GM18526 (cell line): ENCODE measurements around the gene CYP3A4.

Source experiments
- POLR2A ChIP-seq: IDR thresholded peaks from 3 replicates; pipeline ENCODE4 v1.6.1; 2011; ENCODE audit not compliant: insufficient read length; ENCODE audit errors: extremely low read depth

The CYP3A4 gene

DNA sequence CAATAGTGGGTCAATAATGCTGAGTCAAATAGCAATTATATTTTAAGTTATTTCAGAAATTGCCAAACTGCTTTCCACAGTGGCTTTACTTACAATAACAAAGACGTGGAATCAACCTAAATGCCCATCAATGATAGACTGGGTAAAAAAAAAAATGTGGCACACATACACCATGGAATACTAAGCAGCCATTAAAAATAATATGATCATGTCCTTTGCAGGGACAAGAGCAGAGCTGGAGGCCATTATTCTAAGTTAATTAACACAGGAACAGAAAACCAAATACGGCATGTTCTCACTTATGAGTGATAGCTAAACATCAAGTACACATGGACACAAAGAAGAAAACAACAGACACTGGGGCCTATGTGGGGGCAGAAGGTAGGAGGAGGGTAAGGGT is 15.0 kb upstream of the CYP3A4 start:
- TF ChIP-seq POLR2A, result no peak

GRCh38 chr7:99794585-99795502 is 10.9 kb upstream of the CYP3A4 start:
- TF ChIP-seq POLR2A, result no peak

DNA sequence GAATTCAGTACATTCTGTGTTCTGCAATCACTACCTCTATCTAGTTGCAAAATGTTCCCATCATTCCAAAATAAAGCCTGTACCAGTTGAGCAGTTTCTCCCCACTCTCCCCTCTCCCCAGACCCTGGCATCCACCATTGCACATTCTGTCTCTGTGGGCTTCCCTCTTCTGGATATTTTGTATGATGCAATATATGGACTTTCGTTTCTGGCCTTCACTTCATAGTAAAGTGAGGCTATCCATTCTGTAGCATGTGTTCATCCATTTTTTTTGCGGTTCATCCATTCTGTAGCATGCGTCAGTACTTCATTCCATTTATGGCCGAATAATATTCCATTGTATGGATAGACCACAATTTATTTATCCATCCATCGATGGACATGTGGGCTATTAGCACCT is 9.5 kb upstream of the CYP3A4 start:
- TF ChIP-seq POLR2A, result no peak

DNA sequence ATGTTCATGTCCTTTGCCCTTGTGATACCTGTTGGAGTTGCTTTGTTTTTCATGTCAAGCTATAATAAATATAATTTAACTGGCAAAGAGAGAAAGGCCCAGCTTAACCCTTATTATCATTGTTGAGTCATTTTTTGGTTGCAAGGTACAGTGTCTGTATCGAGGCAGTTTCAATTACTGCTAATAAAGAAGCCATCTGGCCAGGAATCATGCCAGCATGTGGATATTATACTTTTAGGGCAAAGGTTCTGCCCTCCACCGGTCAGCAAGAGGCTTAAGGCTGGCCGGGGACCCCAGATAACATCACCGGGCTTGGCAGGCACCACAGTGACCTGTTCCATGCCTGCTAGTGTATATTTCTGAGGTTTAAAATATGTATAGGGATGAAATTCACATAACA is 9.0 kb upstream of the CYP3A4 start:
- TF ChIP-seq POLR2A, result no peak

DNA sequence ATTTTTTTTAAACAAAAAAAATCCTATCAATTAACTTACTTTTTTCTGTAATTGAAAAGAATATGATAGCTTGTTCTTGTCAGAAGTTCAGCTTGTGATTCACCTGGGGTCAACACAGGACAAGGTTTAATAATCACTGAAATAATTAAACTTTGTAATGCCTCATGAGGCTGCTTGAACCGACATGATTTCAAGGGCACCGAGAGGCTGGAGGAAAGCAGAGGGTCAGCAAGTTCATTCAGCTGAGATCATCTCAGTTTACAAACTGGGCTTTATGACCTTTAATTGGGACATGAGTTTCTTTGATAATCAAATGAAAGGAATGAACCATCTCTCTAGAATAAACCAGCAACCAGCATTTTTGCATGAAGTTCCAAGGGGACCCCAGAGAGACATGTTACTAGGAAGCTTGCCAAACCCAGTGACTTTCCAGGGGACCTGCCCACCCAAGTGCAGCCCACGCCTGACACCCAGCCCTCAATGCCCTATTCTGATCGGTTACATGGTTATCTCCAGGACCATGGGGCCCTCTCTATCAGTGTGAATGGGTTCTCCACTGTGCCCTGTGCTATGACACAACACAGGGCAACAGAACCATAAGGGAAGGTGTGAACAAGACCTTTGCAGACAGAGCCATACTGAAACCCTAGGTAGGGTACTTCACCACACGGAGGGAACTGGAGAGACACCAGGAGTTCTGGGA is 7.8 kb upstream of the CYP3A4 start:
- TF ChIP-seq POLR2A, result no peak

- no peak for TF ChIP-seq POLR2A
Measured at GRCh38 chr7:99791021-99791420, 7.0 kb upstream of the CYP3A4 start.

DNA sequence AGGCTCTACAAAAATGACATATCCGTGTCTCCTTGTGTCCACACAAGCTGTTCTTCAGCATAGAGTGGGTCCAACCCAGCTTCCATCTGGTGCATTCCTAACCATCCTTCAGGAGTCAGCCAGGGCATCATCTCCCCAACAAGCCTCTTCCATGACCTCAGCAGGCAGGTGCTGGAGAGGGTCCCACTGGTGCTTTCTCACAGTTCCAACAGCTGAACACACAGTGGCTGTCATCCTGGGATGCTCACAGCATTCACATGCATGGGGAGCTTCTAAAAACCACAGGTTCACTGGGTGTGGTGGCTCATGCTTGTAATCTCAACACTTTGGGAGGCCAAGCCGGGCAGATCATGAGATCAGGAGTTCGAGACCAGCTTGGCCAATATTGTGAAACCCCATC is 6.4 kb upstream of the CYP3A4 start:
- TF ChIP-seq POLR2A, result no peak

DNA sequence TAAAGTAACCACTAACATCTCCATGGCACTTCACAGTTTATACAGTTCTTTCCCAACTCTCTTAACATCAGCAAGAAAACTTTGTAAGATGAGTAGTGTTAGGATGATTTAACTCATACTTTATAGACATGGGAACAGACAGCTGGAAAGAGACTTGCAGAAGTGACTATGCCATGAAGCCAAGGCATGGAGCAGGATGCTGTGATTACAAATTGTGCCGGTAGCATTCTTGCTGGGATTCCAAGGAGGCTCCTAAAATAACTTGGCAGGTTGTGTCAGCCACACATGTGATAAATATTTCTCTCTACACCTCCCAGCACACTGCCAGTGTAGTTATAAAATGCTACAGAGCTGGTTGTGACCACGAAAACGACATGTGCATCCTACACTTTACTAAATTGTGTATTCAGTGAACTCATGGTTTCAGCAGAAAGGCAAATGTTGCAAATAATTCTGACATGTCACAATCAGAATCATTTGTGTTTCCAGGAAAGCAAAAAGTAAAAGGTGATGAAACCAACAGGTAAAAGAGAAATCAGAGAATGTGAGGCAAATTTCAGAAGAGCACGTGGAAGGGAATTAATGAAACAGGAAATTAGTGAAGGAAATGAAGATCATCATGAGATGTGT is 5.6 kb upstream of the CYP3A4 start:
- no peak for TF ChIP-seq POLR2A

DNA sequence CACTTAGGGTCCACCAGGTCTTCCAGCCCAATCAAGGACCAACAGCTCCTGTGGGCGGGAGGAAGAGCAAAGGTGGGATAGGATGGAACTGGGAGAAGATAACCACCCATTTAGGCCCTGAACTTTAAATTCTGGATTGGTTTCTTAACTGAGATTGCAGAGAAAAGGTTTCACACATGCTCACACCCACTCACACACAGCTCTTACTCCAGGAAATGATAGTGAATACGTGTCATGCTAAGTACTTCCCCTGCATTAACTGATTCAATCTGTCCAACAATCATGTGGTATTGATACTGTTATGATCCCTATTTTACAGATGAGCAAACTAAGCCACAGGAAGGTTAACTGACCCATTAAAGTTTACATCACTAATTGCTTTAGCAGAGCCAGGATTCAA is 4.6 kb upstream of the CYP3A4 start:
- TF ChIP-seq POLR2A, result no peak

GRCh38 chr7:99786726-99787335 is 2.8 kb upstream of the CYP3A4 start:
- no peak for TF ChIP-seq POLR2A

DNA sequence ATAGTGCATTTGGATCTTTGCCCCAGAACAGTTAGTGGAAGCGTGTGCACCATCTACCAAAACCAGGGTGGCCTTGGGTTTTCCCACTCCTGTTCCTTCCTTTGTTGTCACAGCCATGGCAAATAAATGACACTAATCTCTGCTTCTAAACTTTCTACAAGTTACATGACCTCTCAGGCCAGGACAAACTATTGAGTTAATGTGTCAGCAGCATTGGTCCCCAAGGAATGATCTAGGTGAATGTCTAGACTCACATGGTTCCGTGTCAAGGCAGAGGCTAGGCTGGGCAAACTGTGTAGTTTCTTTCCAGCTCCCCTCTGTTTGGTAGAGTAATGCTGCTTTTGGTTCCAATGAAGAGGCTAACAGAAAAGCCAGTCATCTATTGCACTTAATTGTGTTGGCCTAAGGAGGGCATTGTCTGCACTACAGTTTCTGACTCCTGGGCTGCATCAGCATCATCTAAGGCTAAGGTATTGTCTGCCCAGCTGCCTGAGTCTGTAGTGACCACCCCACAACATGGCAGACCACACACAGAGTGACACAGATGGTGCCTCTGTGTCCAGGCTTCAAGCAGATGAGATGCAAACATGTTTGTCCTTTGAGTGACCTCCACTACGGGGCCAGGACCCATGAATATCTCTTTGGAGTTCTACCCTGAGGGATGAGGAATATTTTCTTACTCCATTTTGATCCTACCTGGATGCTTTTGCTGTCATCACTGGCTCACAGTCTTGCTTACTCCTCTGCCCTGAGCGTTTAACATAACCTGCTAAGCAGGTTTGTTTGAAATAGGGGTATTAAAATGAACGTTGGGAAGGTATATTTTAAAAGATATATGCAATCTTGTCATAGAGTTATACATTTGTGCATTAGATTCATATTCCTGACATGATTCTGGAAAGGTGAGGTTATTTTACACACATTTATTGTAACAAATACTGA is 1.7 kb downstream of the CYP3A4 start:
- TF ChIP-seq POLR2A, result no peak

DNA sequence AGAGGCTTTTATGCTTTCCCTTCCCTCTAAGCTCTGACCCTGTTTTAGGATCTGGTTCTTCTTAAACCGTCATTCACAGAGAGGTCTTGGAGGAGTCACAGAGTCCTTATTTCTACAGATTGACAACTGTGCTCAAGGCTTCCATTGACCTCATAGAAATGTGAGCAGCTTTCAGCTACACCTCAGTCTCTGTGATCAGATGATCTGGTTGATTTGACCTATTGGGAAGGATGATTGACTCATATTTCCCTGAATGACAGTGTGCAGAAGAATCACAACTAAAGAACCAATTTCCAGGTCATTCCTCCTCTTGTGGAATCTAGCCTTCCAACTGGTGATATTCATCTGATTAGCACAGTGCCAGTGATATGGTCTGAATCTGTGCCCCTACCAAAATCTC is 3.4 kb downstream of the CYP3A4 start:
- TF ChIP-seq POLR2A, result no peak

DNA sequence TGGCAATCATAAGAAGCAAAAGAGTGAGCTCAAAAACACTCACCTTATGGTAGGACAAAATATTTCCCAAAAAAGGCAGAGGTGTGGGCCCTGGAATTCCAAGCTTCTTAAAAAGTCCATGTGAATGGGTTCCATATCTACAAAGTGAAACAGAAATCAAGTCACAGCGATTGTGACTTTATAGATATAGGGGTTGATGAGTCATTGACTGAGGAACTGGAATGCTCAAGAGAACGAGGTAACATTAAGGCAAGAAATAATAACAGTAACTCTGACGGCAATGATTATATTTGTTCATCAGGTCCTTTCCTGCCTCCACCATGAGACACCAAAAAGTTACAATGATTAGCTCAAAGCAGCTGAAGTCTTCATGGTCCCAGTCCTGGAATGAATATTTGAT is 4.0 kb downstream of the CYP3A4 start:
- no peak for TF ChIP-seq POLR2A

- TF ChIP-seq POLR2A, result no peak
Measured at GRCh38 chr7:99778880-99779279, 5.1 kb downstream of the CYP3A4 start.
